ENCODE measurements around the gene EPS15.

EPS15 gene

GRCh38 chr1:51445351-51446090, 73.5 kb downstream of the EPS15 start:
- no peak for DNase-seq (ENCODE audit: low read depth)
- no peak overlapping the region for H3K4me3 ChIP-seq (ENCODE audit: low read length)
- no peak for TF ChIP-seq CTCF (conservative IDR thresholded peaks at IDR 0.05; ENCODE audit: low read depth, low read length)

- no peak overlapping the region for H3K4me3 ChIP-seq (ENCODE audit: low read length)
- no peak for DNase-seq (ENCODE audit: low read depth)
- no peak for TF ChIP-seq CTCF (conservative IDR thresholded peaks at IDR 0.05; ENCODE audit: low read depth, low read length)
Measured at GRCh38 chr1:51444534-51445192, 74.4 kb downstream of the EPS15 start.

- no peak for TF ChIP-seq CTCF (conservative IDR thresholded peaks at IDR 0.05; ENCODE audit: low read depth, low read length)
- no peak overlapping the region for H3K4me3 ChIP-seq (ENCODE audit: low read length)
- DNase-seq (ENCODE audit: low read depth), result no peak
Measured at GRCh38 chr1:51444096-51444495, 75.0 kb downstream of the EPS15 start.

- no peak overlapping the region for H3K4me3 ChIP-seq (ENCODE audit: low read length)
- no peak for TF ChIP-seq CTCF (conservative IDR thresholded peaks at IDR 0.05; ENCODE audit: low read depth, low read length)
- no peak for DNase-seq (ENCODE audit: low read depth)
Measured at GRCh38 chr1:51443555-51443954, 75.5 kb downstream of the EPS15 start.

- H3K4me3 ChIP-seq (ENCODE audit: low read length), result no peak overlapping the region
- no peak for TF ChIP-seq CTCF (conservative IDR thresholded peaks at IDR 0.05; ENCODE audit: low read depth, low read length)
- DNase-seq (ENCODE audit: low read depth), result no peak
Measured at GRCh38 chr1:51442616-51443015, 76.5 kb downstream of the EPS15 start.

- H3K4me3 ChIP-seq (ENCODE audit: low read length), result no peak overlapping the region
- DNase-seq (ENCODE audit: low read depth), result no peak
- TF ChIP-seq CTCF (conservative IDR thresholded peaks at IDR 0.05; ENCODE audit: low read depth, low read length), result no peak
Measured at GRCh38 chr1:51442198-51442597, 76.9 kb downstream of the EPS15 start.

GRCh38 chr1:51439895-51440294, 79.2 kb downstream of the EPS15 start:
- DNase-seq (ENCODE audit: low read depth), result no peak
- TF ChIP-seq CTCF (conservative IDR thresholded peaks at IDR 0.05; ENCODE audit: low read depth, low read length), result no peak
- H3K4me3 ChIP-seq (ENCODE audit: low read length), result no peak overlapping the region

Data from retinal pigment epithelial cell (primary cell).